Colonic mucosa (tissue), 4 donors: ENCODE results near the gene SLC4A11. TPM values are rescaled to one million over a fixed set of nuclear protein-coding genes. Genes with fewer than 3 reads are reported as not detected.

ENCODE experiments used
- DNase-seq: peaks from one replicate; pipeline ENCODE4 v3.0.0-alpha.2; 2020
- H3K27ac ChIP-seq: fragments of 200-600 bp; one replicate; pipeline ENCODE4 v1.8.0; 2021
- H3K27me3 ChIP-seq: fragments of 200-600 bp; one replicate; pipeline ENCODE4 v1.8.0; 2021
- H3K36me3 ChIP-seq: fragments of 200-600 bp; one replicate; pipeline ENCODE4 v1.8.0; 2021
- H3K4me1 ChIP-seq: fragments of 200-600 bp; one replicate; pipeline ENCODE4 v1.8.0; 2021; ENCODE audit warnings: mild to moderate bottlenecking
- H3K4me3 ChIP-seq: fragments of 200-600 bp; one replicate; pipeline ENCODE4 v1.8.0; 2021
- H3K9ac ChIP-seq, 2 donors: one replicate each; pipeline ENCODE4 v1.7.0; 2013; ENCODE audit warnings: control low read depth in 2 of 2, low read depth in 2 of 2, low read length in 2 of 2
- H3K9me3 ChIP-seq: fragments of 200-600 bp; one replicate; pipeline ENCODE4 v1.8.0; 2021
- intact Hi-C: fragments of 100-400 bp; cut with DNase I; formaldehyde crosslinking; loops from one replicate; pipeline ENCODE4 v1.14.1; 2022
- total RNA-seq, 2 donors: library from RNA; stranded (reverse); fragmentation: NEBNext Ultra II Directional in 1 of 2; extraction: Animal tissue kit (Norgen Biotek cat#: 25700) in 1 of 2; gene quantifications; one replicate each; pipeline ENCODE4 v1.2.1, GENCODE V29; 2021
- TF ChIP-seq, protein P1 (sequence below): fragments of 200-600 bp; IDR thresholded peaks from one replicate; pipeline ENCODE4 v1.8.0; 2022; ENCODE audit warnings: antibody characterized with exemption, mild to moderate bottlenecking
- donor health status: healthy.
- donor health status: DM: no; HTN: no; CAD: no.
- donor health status: DM: no; HTN: no; CAD: no.

The SLC4A11 gene
- total RNA-seq, 2 donors from 2014 or later, result 1.2 to 2.6 TPM

GRCh38 chr20:3270051-3270450 is 31.1 kb upstream of the SLC4A11 start:
- Histone ChIP-seq H3K4me1 (no peaks in the 10 kb centered on the region), H3K9ac (no peak overlapping the region), H3K27me3 (no peaks in the 10 kb centered on the region), H3K36me3 (no peaks in the 10 kb centered on the region), H3K4me3 (no peak overlapping the region), H3K9me3 (no peaks in the 10 kb centered on the region), H3K27ac (no peak overlapping the region)
- intact Hi-C loops, result no loop called here
- DNase-seq, result no peak
- TF ChIP-seq, protein P1, sequence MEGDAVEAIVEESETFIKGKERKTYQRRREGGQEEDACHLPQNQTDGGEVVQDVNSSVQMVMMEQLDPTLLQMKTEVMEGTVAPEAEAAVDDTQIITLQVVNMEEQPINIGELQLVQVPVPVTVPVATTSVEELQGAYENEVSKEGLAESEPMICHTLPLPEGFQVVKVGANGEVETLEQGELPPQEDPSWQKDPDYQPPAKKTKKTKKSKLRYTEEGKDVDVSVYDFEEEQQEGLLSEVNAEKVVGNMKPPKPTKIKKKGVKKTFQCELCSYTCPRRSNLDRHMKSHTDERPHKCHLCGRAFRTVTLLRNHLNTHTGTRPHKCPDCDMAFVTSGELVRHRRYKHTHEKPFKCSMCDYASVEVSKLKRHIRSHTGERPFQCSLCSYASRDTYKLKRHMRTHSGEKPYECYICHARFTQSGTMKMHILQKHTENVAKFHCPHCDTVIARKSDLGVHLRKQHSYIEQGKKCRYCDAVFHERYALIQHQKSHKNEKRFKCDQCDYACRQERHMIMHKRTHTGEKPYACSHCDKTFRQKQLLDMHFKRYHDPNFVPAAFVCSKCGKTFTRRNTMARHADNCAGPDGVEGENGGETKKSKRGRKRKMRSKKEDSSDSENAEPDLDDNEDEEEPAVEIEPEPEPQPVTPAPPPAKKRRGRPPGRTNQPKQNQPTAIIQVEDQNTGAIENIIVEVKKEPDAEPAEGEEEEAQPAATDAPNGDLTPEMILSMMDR, result no peak

DNA sequence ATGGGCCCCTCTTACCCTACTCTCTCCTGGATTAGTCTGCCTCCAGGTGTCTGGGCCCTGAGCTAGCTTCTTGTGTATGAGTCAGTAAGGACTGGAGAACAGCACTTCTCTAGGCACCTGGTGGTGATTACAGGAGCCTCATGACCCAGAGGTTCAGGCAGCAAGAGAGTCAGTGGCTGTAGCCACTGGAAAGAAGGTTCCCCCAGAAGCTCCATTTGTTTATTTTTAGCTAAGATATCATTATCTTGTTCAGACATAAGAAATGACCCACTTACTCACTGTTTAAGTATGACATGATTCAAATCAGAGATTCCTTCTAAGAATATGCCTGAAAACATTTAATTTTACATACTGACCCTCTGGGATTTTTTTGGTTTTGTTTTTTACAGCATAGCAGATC is 23.6 kb upstream of the SLC4A11 start:
- H3K4me3 ChIP-seq, result no peak overlapping the region

GRCh38 chr20:3258429-3258828 is 19.4 kb upstream of the SLC4A11 start:
- intact Hi-C loops, result no loop called here
- no peaks in the 10 kb centered on the region for H3K9me3 ChIP-seq
- no peak overlapping the region for H3K27ac ChIP-seq
- DNase-seq, result no peak
- TF ChIP-seq, protein P1, result no peak
- no peak overlapping the region for H3K9ac ChIP-seq
- H3K36me3 ChIP-seq, result no peaks in the 10 kb centered on the region
- H3K4me3 ChIP-seq, result no peak overlapping the region
- H3K27me3 ChIP-seq, result no peaks in the 10 kb centered on the region
- no peaks in the 10 kb centered on the region for H3K4me1 ChIP-seq

More for the DNA sequence above, 23.6 kb upstream of the SLC4A11 start:
- Histone ChIP-seq H3K9me3 (no peaks in the 10 kb centered on the region), H3K9ac (no peak overlapping the region), H3K27ac (no peak overlapping the region), H3K27me3 (no peaks in the 10 kb centered on the region), H3K36me3 (no peaks in the 10 kb centered on the region), H3K4me1 (no peaks in the 10 kb centered on the region)
- TF ChIP-seq, protein P1, result no peak
- DNase-seq, result no peak
- intact Hi-C loops, result no loop called here

GRCh38 chr20:3255728-3256127 is 16.7 kb upstream of the SLC4A11 start:
- Histone ChIP-seq H3K27ac (no peak overlapping the region), H3K36me3 (no peaks in the 10 kb centered on the region), H3K9me3 (no peaks in the 10 kb centered on the region), H3K4me1 (no peaks in the 10 kb centered on the region), H3K9ac (no peak overlapping the region), H3K27me3 (no peaks in the 10 kb centered on the region), H3K4me3 (no peak overlapping the region)
- intact Hi-C loops, result no loop called here
- no peak for DNase-seq
- TF ChIP-seq, protein P1, result no peak

DNA sequence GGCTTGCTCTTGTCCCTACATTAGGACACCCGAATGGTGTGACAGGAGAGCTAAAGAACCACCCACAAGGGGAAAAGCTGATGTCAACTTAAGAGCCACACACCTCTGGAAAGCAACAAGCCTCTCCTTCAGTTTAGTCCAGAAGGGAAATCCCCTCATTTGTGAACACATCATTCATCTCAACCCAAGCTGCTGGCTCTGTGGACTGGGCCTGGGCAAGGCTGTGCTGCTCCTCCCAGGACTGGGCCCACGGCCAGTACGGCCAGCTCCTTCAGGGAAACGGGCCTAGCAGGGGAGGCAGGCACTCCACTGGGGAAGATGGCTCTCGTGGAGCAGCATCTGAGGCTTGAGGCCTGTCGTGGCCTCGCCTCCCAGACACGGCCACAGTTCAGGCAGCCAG is 12.8 kb upstream of the SLC4A11 start:
- TF ChIP-seq, protein P1, result no peak
- H3K9ac ChIP-seq, result no peak overlapping the region
- peaks cover 8% of the 10 kb centered on the region for H3K27me3 ChIP-seq
- intact Hi-C loops, result no loop called here
- DNase-seq, result no peak
- no peaks in the 10 kb centered on the region for H3K9me3 ChIP-seq
- H3K36me3 ChIP-seq, result no peaks in the 10 kb centered on the region
- no peak overlapping the region for H3K4me3 ChIP-seq
- peaks cover 3% of the 10 kb centered on the region for H3K4me1 ChIP-seq
- H3K27ac ChIP-seq, result no peak overlapping the region

DNA sequence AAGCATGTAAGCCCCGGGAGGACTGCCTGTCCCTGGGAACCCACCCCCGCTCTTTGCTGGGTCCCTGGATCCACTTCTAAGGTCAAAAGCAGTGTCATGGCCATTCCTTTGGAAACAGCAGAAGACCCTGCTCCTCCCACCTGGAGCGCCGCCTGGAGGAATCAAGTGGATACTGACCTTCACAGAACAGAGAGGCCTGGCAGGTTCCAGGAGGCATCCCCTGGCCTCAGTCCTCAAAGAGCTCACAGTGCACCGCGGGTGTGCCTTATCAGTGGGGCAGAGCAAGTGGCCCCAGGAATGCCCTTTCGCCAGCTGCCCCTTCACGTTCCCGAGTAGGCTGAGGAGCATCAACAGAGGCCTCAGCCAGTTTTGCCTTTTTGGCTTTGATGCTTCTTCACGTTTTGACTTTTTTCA is 11.1 kb upstream of the SLC4A11 start:
- Histone ChIP-seq H3K9me3 (no peaks in the 10 kb centered on the region), H3K4me3 (no peak overlapping the region), H3K27me3 (peaks cover 8% of the 10 kb centered on the region), H3K4me1 (peaks cover 3% of the 10 kb centered on the region), H3K27ac (no peak overlapping the region), H3K36me3 (no peaks in the 10 kb centered on the region), H3K9ac (no peak overlapping the region)
- intact Hi-C loops, result no loop called here
- TF ChIP-seq, protein P1, result no peak
- no peak for DNase-seq
